IPS-NIHi7 (cell line): ENCODE data around the gene PAX9.

Source experiments
- DNase-seq: peaks from one replicate; pipeline ENCODE4 v3.0.0; 2012; ENCODE audit warnings: mixed read lengths; ENCODE audit errors: extremely low spot score

Gene PAX9

DNA sequence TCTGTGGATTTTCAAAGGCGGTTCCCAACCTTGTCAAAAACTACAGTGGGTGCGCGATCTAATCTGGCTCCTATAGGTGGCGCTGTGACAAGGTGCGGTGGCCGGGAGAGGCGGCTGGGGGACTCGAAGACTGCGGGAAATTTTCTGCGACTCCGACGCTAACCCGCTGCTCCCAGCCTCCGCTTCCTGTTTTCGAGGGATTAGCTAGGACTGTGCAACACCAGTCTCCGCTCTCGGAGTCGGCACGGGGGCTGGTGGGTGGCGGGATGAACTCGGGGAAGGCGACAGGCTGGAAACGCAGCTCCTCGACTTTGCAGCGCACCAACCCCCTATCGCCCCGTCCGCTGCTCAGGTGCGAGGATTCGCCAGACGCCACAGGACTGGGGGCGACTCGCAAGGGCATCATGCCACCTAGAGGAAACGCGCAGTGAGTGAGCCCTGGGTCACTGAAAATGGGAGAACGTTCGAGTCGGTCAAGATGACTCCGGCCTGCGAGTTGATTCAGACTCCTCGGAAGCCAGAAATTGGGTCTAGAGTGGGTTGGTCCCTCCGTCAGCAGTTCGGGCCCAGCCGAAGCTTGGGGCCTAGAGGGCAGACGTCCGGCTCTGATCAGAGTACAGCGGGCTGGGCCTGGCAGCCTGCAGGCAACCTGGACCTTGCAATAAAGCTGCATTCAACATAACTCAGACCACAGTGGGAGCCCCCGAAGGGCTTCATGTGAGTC lies 5.5 kb upstream of the PAX9 start:
- DNase-seq: peak; percentile 59

DNA sequence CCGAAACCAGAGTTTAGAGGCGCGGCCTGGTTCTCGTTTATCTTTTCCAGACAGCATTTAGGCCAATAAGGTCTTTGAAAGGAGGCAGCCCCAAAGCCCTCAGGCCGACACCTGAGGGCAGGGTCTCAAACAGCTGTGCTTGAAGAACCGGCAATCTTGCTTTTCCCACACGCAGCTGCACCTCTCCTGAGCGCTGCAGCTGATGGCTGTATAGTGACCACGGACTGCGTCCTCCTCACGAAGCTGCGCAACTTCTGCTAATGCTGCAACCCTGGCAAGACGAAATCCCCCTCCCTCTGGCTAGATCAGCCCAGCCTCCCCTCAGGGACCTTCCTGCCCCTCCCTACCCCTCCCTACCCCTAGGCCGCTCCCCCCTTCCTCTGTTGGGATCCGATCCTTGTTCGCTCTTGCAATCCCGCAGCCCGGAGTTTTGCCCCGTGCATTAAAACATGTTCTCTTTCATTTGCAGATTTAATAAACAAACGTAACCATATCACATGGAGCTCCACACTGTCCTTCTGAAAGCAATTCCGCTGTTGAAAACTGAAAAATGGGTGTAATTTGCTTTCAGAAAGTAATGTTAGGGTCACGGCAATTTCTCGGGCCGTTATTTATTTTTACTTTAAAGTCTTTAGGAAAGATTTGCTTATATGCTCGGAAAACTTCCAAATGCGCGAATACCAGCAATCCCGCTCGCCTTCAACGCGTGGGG lies 4.8 kb upstream of the PAX9 start:
- DNase-seq: peak; percentile 34

- peak; percentile 34 for DNase-seq
Measured at GRCh38 chr14:36657399-36658122, 4.1 kb upstream of the PAX9 start.

DNA sequence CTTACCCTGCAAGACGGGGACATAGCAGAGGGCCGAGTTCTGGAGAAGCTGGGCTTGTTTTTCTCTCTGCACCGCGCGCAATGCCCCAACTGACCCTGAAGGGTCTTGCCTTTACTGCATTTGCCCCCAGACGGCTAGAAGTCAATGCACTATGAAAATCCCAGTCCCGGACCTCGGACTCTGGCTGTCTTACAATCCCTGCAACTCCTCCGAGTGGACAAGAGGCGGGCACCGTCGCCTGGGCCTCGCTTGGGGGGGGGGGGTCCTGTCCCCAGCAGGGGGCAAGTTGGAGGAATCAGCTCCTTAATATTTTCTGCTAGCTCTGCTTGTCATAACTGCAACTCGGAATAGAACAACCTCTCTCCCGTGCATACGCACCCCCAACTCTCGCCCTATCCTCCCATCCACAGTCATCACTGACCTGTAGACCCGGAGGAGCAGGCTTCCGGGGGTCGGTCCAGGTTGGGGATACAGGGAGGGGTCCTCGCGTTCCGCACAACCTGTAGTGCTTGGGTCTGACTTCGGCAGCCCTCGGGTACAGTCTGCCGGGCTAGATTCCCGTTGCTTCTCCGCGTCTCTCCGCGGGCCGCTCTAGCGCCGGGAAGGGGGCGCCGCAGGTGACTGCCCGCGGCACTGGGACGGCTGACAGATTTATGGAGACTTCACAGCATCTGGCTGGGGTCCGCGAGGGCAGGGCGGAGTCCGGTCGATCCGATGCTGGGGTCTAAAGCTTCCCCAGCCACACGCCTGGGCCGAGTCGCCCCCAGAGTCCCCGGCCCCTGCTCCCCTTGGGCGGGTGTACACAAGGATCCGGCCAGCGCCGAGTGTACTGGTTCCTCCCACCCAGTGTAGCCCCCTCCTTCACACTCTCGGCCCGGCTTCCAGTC lies 3.3 kb upstream of the PAX9 start:
- no peak for DNase-seq

DNA sequence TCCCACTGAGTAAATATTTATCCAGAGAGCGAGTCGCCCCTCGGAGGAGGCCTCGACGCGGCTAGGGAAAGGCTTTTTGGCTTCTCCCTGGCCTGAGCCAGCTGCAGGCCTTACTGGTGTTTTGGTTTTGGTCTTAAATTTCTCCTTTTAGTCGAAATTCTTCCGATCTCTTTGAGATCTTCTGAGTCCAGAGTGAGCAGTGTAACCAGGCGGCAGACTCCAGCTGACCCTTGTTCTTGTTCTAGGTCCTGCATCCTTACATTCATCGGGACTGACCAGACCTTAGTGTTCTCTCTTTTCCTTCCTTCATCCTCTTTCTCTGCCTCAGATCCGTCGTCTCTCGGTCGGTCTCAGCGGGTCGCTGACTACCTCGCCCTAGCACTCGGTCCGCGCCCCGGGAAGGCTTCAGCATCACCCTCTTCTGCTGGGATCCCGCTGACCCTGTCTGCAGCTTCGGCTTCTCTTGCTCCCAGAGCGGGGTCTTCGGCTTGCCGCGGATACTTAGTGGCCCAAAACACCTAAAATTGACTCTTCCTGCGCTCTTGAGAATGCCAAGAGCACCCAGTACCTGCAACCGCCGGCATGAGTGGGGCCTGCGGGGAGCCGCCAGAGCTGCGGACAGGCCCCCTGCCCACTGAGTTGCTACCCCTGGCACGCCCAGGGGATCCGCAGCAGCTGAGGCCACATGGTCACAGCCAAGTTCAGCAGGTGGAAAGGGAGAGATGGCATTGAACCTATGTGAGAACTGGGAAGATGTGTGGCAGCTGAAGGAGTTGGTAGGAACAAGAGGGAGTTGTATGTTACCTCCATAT lies 2.4 kb upstream of the PAX9 start:
- DNase-seq: no peak

GRCh38 chr14:36659822-36660735 lies 1.6 kb upstream of the PAX9 start:
- DNase-seq: no peak

- DNase-seq: no peak
Measured at GRCh38 chr14:36660736-36661505, 739 bp upstream of the PAX9 start.

DNA sequence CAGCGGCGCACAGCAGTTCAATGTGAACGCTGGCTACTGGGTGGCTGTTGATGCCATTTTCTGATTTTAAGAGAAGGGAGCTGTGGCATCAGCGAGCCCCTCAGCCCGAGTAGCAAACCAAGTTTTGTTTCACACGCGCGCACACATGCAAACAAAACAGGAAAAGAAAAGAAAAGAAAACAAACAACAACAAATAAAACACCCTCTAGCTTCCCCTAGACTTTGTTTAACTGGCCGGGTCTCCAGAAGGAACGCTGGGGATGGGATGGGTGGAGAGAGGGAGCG lies 540 bp downstream of the PAX9 start:
- no peak for DNase-seq

- DNase-seq: no peak
Measured at GRCh38 chr14:36662543-36663403, 1.1 kb downstream of the PAX9 start.

DNA sequence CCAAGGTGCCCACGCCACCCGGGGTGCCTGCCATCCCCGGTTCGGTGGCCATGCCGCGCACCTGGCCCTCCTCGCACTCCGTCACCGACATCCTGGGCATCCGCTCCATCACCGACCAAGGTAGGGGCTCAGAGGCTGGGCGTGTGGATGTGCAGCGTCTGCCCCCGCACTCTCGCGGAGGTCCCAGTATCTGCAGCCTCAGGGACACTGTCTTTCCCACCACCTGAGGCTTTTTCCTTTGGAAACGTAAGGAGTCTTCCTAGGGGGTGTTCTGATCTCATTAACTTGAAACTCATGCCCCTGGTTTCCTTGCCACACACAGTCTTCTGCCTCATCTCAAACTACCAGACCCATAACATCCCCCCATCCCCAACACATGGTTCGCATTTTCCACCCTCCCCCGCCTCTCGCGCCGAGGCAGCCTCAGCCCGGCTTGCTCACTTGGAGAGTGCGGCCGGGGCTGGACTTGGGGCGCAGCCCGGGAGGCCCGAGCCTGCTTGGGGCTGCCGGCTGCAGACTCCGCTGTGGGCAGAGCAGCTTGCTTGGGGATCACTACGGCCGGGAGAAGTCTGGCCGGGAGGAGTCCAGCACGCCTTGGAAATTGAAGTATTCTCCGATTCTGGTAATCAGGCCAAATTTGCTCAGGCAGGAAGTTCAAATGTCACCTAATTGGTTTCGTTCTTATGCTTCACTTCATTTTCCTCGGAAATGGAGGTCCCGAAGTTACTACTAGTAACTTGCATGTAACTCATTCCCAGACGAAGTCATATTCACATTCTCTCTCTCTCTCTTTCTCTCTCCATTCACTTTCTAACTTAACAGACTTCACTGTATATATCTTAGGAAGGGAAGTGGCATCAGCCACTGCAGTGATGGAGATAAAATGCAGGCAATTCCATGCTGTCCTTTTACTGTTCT lies 2.0 kb downstream of the PAX9 start:
- DNase-seq: peak; percentile 36

GRCh38 chr14:36664322-36665193 lies 2.9 kb downstream of the PAX9 start:
- no peak for DNase-seq

- no peak for DNase-seq
Measured at GRCh38 chr14:36665887-36666415, 4.3 kb downstream of the PAX9 start.

- DNase-seq: no peak
Measured at GRCh38 chr14:36666416-36667206, 5.0 kb downstream of the PAX9 start.

DNA sequence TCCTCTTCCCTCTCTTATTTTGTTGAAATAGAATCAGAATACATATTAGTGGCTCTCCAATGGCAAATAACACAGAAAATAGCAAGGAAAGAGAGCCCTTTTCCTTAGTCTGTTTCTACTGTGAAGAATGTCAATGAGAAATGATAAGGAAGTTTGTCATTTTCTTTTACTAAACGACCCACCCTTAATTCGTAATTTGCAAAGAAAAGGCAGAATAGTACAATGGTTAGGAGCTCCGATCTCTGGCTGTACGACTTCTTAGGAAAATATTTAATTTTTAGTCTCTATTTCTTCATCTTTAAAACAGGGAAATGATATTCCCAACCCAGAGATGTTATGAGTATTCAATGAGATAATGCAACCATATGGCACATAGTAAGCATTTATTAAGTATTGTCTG lies 6.0 kb downstream of the PAX9 start:
- no peak for DNase-seq

GRCh38 chr14:36671149-36671548 lies 9.5 kb downstream of the PAX9 start:
- DNase-seq: no peak
